DMS 273 treated with DMSO at 0.1 percent for 48 hours (cell line): ENCODE measurements around the gene SPIC.
"Not testable (repeated sequence)": the region's sequence is repeated elsewhere in the genome, so short reads cannot be mapped to it uniquely, and the experiment has no call there.

Source experiments
- DNase-seq: peaks from one replicate; lab custom pipeline; 2025; lab: John Stamatoyannopoulos, UW

SPIC gene

DNA sequence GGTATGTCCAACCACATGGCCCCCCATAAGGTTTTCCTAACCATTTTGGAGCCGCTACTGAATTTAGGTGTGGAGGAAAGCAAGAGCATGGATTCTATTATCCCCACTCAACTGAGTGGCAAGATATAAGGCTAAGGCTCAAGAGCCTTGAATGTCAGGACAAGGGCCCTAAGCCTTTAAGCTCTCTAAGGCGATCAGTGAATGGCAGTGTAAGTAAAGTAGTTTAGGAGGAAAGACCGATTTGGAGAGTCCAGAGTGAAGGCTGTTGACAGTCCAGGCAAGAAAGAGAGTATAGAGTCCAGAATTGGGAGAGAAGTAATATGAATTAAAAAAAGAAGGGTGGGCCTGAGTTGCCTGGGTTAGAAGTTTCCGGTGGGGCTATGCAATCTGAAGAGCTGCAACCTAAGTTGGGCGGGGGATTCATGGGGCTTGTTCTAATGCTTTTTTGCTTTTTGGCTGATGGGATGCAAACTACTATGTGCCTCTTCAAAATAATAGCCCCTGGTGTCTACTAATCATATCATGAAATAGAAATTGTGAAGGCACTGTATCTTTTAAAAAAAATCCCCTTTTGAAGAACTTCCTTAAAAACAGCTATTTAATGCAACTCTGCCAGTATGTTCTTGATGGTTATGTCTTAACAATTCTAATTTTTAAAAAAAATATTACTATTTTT lies at the start of gene SPIC:
SPIC (plus strand) TSS at position 626 of the 676 bp plus-strand sequence. CDS start 1,569 bp downstream, outside the sequence.
- DNase-seq = no peak

DNA sequence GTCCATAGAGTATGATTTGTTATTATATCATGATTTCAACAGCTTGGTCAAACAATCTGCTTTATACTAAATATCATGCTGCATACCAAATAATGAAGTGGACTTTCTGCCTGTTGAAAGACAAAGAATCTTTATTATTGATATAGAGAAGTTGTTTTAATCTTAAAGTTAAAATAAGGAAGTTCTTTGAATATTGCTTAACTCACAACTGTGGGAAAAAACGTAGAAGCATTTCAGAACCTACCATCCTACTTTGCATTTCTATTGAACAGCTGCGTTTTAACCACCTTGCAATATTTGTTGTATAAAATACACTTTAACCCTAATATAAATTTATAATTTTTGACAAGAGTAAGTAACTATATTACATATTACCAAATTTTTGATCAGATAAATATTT lies 44.7 kb upstream of the SPIC start:
- no peak for DNase-seq

DNA sequence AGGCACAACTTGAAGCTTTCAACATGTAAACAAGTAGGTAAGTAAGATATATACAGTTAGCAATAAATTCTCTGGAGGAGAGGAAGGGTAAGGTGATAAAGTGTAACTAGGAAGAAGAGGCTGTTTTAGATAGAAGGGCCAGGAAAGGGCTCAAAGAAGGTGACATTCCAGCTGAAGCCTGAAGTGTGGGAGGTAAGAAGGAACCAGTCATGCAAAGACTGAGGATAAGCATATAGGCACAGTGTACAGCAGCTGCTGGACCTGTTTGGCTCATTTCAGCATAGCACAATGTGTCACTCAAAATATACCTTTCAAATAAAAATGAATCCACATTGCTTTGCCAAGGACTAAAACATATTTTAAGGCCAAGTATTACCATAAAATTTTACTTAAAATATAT lies 39.0 kb upstream of the SPIC start:
- no peak for DNase-seq

DNA sequence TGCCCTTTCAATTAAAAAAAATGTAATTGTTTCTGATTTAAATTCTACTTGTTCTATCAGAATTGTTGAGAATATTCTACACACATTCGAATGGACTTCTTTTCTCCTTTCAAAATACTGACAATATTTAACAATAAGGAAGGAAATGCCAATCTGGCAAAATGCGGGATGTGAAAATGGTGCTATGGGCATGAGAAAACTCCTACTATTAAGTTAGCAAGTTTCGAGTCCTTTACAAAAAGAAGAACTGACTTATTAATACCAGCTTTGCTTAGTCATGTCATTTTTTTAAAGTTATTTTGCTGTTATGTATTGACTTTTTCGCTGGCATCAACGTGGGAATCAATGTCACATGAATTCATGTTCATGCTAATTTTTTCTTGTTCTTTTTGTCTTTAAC lies 35.9 kb upstream of the SPIC start:
- DNase-seq = no peak

DNA sequence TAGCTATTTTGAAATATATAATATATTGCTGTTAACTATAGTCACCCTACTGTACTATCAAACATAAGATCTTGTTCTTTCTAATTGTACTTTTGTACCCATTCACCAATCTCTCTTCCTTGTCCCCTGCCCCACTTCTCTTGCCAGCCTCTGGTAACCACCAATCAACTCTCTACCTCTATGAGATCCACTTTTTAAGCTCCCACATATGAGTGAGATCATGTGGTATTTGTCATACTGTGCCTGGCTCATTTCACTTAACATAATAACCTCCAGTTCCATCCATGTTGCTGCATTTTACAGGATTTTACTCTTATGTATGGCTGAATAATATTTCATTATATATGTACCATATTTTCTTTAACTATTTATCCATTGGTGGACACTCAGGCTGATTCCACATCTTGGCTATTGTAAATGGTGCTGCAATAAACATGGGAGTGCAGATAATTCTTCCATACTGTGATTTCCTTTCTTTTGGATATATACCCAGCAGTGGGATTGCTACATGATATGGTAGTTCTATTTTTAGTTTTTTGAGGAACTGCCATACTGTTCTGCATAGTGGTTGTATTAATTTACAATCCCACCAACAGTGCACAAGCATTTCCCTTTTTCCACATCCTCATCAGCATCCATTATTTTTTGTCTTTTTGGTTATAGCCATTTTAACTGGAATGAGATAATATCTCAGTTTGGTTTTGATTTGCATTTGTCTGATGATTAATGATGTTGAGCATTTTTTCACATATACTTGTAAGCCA lies 33.5 kb upstream of the SPIC start:
- no peak for DNase-seq

DNA sequence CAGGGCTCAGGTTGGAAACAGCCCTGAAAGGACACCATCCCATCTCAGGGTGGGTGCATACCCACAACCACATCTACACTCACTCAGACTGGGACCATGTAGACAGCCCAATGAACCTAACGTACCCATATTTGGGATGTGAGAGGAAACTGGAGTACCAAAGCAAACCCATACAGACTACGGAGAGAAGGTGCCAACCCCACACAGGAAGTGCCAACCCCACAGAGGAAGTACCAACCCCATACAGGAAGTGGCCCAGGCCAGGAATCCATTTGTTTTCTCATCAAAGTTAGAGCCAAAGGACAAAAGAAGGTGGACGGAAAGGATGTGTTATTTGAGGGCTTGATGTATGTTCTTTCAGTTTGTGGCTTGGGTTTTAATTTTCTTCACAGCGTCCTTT lies 19.5 kb upstream of the SPIC start:
- DNase-seq = no peak

DNA sequence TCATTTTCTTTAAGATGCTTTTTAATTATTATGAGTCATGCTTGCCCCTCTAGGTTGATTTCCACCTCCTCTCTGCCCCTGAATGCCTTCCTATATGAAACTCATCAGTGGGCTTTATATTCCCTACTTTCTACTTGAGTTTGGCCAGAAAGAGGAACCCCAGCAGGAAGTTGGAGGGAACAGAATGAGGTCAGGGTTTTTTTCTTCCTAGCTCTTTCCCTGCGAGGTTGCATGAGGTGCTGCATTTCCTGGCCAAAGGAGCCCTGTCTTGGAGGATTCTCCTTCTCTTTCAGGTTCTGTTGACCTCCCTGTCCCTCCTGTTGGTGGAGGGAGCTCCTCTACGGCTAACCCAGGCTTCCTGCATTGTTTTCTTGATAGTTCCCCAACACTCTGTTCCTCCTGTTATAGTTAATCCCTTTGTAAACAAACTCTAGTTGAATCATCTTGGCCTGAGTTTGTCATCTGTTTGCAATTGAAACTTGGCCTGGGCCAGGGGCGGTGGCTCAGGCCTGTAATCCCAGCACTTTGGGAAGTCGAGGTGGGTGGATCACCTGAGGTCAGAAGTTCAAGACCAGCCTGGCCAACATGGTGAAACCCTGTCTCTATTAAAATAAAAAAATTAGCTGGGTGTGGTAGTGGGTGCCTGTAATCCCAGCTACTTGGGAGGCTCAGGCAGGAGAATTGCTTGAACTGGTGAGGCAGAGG lies 15.3 kb upstream of the SPIC start:
- no peak for DNase-seq

DNA sequence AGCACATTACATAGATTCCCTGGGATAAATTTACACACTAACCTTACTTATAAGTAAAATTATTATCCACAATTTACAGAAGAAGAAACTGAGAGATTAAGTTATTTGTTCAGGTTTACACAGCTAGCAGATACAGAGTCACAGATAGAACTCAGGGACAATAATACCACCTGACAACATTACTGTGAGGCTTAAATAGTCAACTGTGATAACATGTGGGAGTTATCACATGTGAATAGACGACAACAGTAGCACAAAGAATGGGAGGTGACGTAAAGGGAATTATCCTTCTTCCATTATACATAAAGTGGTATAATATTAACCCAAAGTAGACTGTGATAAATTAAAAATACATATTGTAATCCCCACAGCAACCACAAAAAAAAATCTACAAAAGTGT lies 6.2 kb upstream of the SPIC start:
- no peak for DNase-seq

DNA sequence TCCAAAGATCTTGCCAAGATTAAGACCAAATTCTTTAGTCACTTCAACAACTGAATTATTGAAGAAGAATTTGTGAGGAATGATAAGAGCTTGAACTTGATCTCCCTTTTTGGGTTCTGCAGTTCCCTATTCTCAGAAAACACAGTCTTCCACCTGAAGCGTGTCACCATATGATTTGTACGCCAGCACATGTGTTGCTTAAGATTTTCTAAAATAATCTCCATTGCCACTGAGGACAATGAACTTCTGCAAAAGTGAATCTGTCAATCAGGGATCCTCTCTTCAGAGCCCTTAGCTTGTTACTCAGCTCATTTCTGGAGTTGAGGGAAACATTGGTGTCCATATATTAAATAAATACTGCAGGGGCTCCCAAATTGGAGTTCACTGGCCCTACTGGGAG lies 4.2 kb upstream of the SPIC start:
- no peak for DNase-seq

DNA sequence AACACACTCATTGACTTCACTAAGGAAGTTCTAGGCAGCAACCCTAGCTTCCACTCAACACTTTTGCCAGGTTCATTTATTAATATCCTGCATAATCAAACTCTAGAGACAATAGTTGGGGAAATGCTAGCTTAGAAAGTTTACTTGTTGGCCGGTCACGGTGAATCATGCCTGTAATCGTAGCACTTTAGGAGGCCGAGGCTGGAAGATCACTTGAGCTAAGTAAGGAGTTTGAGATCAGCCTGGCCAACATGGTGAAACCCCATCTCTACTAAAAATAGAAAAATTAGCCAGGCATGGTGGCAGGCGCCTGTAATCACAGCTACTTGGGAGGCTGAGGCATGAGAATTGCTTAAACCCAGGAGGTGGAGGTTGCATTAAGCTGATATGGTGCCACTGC lies 3.3 kb upstream of the SPIC start:
- DNase-seq = not testable (repeated sequence)

DNA sequence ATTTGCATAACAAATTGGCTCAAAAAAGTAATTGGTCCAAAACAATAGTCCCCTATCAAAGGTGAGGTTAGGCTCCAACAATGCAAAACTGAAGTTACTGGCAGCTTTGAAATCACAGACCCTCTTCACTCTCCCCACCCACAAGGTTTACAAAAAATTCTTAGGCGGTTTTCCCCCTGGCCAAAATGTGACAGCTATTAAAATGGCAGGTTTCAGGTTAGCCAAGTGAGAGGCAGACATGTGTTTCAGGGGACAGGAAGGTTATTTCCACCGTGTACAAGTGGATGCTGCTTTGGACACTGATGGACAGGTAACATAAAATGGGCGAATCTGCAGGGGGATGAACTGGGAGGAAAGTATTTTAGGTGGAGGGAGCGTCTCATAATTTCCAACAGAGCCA lies 888 bp upstream of the SPIC start:
- no peak for DNase-seq

DNA sequence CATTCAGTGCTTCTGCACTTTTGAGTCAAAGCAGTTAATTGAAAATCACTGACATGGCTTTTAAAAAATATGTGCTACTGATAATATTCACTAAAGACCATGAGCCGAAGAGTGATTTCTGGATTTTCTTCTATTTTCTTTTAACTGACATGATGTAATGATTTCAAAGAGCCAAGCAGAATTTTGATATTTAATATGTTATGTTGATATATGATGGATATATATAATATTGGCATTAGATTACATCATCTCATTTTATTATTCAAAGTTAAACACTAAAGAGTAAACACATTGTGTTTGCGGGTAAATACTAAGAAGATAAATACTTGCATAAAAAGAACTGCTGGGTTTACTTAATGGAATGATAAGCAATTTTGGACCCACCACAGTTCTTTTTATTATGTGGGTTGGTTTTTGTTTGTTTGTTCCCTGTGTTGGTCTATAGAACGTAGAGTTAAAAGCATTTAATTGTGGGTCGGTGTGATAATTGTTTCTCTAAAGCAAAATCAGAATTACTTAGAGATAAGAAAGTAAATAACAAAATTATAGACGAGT lies 692 bp downstream of the SPIC start:
- no peak for DNase-seq

DNA sequence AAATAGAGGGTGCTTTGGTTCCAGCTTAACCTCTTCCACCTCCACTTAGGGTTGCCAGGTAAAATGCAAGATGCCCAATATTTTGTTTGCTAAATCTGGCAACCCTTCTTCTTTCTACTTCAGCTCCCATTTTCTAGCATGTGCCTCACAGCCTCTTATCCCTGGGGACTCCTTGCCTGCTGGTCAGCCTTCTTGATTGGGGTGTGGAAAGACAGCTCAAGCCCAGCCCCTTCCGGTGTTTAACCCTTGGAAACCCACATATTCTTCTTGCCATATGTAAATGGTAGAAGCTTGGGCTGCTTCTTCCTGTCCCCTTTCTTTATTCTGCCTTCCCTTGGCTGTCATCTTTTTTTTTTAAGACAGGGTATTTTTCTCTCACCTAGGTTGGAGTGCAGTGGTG lies 5.7 kb downstream of the SPIC start:
- DNase-seq = no peak

DNA sequence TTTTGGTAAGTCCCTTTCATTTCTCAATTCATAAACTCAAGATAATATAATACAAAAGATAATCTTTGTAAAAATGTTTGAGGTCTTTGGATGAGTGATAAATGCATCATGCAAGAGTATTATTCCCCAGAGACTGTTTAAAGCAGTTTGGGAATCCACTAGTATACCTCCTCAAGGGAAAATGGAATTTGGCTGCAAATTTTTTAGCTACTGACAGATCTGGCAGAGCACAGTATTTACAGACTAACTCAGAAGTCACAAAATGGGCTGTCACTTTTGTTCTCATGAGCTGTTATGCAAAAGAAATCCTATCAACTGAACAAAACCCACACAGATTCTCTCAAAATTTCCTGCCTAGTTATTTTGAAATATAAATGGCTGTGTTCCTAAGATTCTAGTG lies 9.9 kb downstream of the SPIC start:
- DNase-seq = no peak

DNA sequence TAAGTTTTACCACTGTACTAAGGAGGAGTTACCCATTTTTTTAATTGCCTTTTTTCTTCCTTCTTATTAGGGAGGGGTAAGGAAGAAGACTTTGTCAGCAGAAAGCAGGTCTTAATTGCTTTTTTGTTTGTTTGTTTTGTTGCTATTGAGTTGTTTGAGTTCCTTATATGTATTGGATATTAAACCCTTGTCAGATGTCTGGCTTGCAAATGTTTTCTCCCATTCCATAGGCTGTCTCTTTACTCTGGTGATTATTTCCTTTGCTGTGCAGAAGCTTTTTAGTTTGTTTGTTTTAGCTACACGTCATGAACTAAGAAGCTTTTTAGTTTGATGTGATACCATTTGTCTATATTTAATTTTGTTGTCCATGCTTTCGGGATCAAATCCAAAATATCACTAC lies 13.3 kb downstream of the SPIC start:
- DNase-seq = no peak

DNA sequence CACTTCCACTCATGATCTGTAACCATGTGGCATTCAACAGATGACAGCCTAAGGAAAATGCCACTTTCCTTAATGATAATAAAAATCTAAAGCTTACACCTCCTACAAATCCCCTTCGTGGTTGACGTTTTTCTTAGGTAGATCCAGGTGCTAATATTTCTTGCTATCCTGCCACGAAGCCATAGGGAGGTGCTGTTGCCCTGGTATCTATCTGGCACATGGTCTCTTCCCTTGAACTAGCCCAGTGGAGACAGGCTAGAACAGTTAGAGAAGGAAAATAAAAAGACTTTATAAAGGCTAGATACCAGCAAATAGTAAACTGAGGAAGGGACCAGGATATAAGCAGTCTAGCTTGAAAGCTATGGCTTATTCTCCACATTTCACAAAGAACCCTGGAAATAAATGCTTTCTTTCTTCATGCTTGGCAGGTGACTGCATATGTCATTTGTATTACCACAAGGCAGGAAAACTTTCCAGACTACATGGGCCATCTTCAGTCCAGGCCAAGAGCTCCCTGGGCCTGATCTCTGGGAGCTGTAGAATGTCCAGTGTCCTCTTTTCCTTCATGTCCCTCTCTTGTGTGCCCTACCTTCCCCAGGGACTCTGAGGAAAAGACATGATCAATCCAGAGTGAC lies 15.3 kb downstream of the SPIC start:
- no peak for DNase-seq

DNA sequence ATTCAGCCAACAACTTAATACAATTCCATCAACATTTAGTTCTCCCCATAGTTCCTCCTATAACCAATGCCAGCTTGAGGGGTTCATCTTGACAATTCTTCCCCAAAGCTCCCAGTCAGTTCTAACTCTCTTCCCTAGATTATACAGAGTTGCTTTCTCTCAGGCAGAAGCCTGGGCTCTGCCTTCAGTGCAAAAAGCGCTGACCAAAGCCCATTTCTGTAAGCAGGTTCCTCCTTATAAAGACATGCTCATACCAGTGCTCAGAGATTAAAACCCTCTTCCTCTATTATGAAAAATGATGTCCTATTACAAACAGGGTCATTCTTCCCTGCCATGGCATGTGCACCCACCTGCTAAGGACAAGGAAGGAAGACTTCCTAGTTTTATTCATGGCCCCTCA lies 16.2 kb downstream of the SPIC start:
- no peak for DNase-seq

DNA sequence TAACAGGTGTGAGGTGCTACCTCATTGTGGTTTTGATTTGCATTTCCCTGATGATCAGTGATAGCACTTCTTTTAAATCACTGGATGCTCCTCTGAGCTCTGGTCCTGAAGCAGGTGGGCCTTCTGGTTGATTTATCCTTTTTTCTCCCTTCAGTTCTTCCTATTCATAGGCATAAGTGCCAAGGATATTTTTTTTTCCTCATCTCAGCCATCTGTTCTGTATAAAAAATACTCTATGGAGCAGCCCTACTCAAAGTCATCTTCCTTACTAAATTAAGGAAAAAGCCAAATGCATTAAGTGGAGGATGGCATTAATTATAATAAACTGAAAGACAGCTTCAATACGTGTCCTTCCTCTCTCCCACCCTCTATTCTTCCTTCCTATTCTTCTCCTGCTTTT lies 18.4 kb downstream of the SPIC start:
- DNase-seq = no peak

DNA sequence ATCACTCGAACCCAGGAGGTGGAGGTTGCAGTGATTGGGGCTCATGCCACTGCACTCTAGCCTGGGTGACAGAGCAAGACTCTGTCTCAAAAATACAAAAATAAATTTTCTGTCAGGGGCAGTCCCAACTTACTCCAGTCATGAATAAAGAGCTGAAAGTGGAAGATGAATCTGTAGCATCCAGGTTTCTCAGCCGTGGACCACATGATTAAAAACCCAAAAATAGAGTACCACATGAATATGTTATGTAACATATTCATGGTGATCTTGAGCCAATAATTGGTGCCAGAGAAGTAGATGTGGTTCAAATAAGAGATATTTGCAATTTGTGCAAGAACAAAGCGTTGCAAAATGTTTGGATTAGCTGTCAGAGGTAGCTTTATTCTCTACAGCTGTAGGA lies 23.1 kb downstream of the SPIC start:
- DNase-seq = no peak

DNA sequence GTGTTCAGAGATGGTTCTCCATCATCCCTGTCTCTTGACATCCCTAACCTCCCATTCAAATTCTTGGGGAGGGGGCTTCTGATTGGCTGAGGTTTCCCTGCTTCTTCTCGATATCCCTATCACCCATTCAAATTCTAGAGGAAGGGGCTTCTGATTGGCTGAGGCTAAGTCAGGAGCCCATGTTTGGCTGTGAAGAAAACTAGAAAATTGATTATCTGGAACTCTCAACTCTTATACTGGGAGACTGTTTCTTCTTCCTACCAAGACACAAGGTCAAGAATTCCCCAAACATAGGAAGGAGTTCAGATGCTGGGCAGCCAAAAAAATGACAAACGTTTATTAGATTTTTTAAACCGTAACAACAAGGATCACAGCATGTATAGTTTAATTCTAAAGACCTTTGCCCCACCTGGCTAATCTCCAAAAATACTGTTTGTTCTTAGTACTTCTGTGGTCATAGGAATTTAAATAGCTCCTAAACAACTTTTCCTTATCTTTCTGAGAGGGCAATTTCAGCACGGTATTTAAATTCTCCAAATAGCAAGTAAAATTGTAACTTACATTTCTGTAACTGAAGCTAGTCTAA lies 26.4 kb downstream of the SPIC start:
- no peak for DNase-seq

DNA sequence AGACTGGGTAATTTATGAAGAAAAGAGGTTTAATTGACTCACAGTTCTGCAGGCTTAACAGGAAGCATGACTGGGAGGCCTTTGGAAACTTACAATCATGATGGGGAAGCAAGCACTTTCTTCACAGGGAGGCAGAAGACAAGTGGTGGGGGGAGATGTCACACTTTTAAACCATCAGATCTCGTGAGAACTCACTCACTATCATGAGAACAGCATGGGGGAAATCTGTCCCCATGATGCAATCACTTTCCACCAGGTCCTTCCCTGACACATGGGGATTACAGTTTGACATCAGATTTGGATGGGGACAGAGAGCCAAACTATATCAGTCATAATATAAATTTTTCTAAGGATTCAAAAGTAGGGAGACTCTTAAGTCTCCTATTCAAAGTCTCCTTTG lies 46.0 kb downstream of the SPIC start:
- no peak for DNase-seq

DNA sequence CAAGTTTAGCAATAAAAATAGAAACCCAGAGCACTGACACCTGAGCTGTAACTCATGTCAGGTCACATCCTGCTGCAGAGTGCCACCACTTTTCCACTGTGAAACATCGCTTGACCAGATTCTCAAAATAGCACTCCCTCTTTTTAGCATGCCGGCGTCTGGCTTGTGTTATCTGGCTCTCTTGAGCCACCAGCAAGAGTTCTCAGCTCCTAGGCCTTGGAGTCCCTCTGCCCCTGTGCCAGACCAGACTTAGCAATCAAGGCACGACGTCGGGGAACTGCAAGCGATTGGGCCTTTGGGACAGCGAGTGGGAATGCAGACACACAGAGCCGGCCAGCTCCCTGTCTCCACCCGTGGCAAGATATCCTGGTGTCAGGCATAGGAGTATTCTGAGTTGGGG lies 52.5 kb downstream of the SPIC start:
- DNase-seq = no peak
